Upper lobe of right lung (tissue), 1 donor: ENCODE measurements around the gene ACSM6. TPM values are rescaled to one million over a fixed set of nuclear protein-coding genes. Genes with fewer than 3 reads are reported as not detected.
A peak's percentile ranks its signal among the peaks of the same experiment; 100 is the strongest.

Experiments
- ATAC-seq: fragments of 200-7000 bp; cut with Tn5 transposase; one replicate; pipeline ENCODE4 v1.9.1; 2020; ENCODE audit warnings: mild to moderate bottlenecking, moderate library complexity
- DNase-seq: peaks from one replicate; pipeline ENCODE4 v3.0.0-alpha.2; 2020
- H3K27ac ChIP-seq: fragments of 200-600 bp; one replicate; pipeline ENCODE4 v1.8.0; 2022
- H3K27me3 ChIP-seq: fragments of 200-600 bp; one replicate; pipeline ENCODE4 v1.8.0; 2022; ENCODE audit warnings: mild to moderate bottlenecking
- H3K36me3 ChIP-seq: fragments of 200-600 bp; one replicate; pipeline ENCODE4 v1.8.0; 2022
- H3K4me1 ChIP-seq: fragments of 200-600 bp; one replicate; pipeline ENCODE4 v1.8.0; 2022
- H3K4me3 ChIP-seq: fragments of 200-600 bp; one replicate; pipeline ENCODE4 v1.8.0; 2022; ENCODE audit warnings: mild to moderate bottlenecking
- H3K9me3 ChIP-seq: fragments of 200-600 bp; one replicate; pipeline ENCODE4 v1.8.0; 2022
- CTCF ChIP-seq: fragments of 200-600 bp; IDR thresholded peaks from one replicate; pipeline ENCODE4 v1.8.0; 2022; ENCODE audit warnings: antibody characterized with exemption
- intact Hi-C: fragments of 100-400 bp; cut with DNase I; formaldehyde crosslinking; loops from one replicate; pipeline ENCODE4 v1.11.0; 2022
- total RNA-seq: library from RNA; stranded (reverse); fragmentation: NEBNext Ultra II Directional; extraction: Animal tissue kit (Norgen Biotek cat#: 25700); gene quantifications from one replicate; pipeline ENCODE4 v1.2.1, GENCODE V29; 2021
- donor health status: DM: no; HTN: yes; CAD: no; lungs with severe emphysema.

ACSM6 gene
- total RNA-seq, 1 donor from 2014 or later: not detected

GRCh38 chr10:95245425-95246055, 51.5 kb downstream of the ACSM6 start:
- no peaks in the 10 kb centered on the region for H3K9me3 ChIP-seq
- H3K27me3 ChIP-seq: no peaks in the 10 kb centered on the region
- no peak for TF ChIP-seq CTCF
- ATAC-seq: no peak
- no peak overlapping the region for H3K4me3 ChIP-seq
- no peak for DNase-seq
- peaks cover 67% of the 10 kb centered on the region for H3K36me3 ChIP-seq
- H3K27ac ChIP-seq: no peak overlapping the region
- intact Hi-C loops: loop anchor here (5.0 to 10.0 kb wide), 2 partner anchors 117 to 359 kb away; no protein-coding TSS in a partner anchor
- peaks cover 35% of the 10 kb centered on the region for H3K4me1 ChIP-seq

DNA sequence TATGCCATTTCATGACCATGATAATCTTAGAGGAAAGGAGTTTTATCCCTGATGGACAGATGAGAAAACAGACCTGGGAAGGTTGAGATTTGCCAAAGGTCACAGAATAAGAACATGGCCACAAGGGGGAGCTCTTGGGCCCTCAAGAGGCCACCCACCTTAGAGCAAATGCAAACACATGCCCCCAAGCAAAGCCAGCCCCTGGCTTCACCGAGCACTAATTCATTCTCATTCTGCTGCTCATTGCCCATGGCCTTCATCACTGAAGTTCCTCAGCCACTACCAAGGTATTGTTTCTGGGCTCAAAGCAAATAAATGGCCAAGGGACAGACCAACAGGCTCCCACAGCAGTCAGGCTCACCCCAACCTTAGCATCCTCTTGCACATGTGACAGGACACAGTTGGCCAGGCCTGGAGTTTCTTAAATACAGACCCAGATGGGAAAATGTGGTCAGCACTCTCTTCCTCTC, 52.6 kb downstream of the ACSM6 start:
- Histone ChIP-seq H3K4me1 (peaks cover 35% of the 10 kb centered on the region), H3K4me3 (no peak overlapping the region), H3K27me3 (no peaks in the 10 kb centered on the region), H3K36me3 (peaks cover 62% of the 10 kb centered on the region), H3K27ac (no peak overlapping the region), H3K9me3 (no peaks in the 10 kb centered on the region)
- DNase-seq (peak; percentile 67), ATAC-seq (peak; percentile 76)
- peak; percentile 85 for TF ChIP-seq CTCF
- intact Hi-C loops: loop anchor here (5.0 to 10.0 kb wide), 2 partner anchors 116 to 358 kb away; no protein-coding TSS in a partner anchor

DNA sequence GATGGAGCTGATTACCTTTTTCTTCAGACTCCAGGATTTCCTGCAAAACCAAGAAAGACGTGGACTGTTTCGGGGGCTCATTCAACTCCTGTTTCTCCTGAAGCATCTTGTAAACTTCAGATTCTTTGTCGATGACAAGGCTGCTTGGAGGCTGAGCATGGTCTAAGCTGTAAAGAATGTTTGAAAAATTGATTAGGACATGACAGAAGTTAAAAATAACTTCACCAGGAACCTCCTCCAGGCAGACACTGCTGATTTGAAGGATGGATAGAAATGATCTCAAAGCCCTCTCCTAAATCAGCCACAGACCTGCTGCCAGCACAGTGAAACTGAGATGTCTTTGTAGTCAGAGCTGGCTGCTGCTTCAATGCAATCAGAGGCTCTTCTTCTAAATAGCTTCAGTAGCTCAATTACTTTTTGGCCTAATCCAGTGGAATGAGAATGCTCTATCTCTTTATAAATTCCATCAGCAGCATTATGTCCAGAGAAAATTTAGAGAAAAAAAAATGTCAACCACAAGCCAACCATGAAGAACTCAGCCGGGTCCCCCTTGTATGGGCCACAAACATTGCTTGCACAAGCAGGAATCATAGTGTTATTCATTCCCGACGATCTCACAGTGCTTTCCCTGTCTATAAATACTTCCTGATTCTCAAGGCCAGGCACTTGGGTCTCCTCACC, 53.3 kb downstream of the ACSM6 start:
- Histone ChIP-seq H3K9me3 (no peaks in the 10 kb centered on the region), H3K4me1 (peaks cover 35% of the 10 kb centered on the region), H3K4me3 (no peak overlapping the region), H3K27ac (peak overlapping the region; percentile 28), H3K27me3 (no peaks in the 10 kb centered on the region), H3K36me3 (peaks cover 60% of the 10 kb centered on the region)
- ATAC-seq (no peak), DNase-seq (no peak)
- intact Hi-C loops: loop anchor here (5.0 to 10.0 kb wide), 2 partner anchors 115 to 357 kb away; no protein-coding TSS in a partner anchor
- no peak for TF ChIP-seq CTCF

DNA sequence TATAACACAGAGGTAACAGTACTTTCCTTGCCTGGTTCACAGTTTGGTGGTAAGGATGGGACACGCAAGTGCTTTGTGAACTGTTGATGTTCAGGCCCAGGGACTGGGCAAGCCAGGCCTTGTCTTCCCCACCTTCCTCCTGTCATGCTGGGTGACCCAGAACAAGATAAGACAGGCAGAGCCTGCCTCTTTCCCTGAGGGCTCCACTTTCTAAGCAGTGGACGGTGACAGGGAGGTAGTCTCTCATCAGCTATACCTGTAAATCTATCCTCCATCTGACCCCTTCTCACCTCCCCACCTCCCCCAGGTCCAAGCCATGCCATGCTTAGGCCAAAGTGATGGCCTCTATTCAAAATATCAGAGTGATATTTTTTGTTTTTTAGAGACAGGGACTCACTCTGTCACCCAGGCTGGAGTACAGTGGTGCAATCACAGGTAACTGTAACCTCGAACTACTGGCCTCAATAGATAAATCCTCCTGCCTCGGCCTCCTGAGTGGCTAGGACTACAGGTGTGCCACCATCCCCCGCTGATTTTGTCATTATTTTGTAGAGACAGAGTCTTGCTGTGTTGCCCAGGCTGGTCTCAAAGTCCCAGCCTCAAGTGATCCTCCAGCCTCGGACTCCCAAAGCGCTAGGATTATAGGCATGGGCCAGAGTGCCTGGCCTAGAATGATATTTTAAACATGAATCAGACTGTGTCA, 54.0 kb downstream of the ACSM6 start:
- TF ChIP-seq CTCF: no peak
- peak overlapping the region; percentile 28 for H3K27ac ChIP-seq
- no peak for ATAC-seq
- peaks cover 35% of the 10 kb centered on the region for H3K4me1 ChIP-seq
- no peak for DNase-seq
- H3K9me3 ChIP-seq: no peaks in the 10 kb centered on the region
- peaks cover 53% of the 10 kb centered on the region for H3K36me3 ChIP-seq
- no peak overlapping the region for H3K4me3 ChIP-seq
- intact Hi-C loops: loop anchor here (5.0 to 10.0 kb wide), 2 partner anchors 114 to 357 kb away; no protein-coding TSS in a partner anchor
- no peaks in the 10 kb centered on the region for H3K27me3 ChIP-seq

DNA sequence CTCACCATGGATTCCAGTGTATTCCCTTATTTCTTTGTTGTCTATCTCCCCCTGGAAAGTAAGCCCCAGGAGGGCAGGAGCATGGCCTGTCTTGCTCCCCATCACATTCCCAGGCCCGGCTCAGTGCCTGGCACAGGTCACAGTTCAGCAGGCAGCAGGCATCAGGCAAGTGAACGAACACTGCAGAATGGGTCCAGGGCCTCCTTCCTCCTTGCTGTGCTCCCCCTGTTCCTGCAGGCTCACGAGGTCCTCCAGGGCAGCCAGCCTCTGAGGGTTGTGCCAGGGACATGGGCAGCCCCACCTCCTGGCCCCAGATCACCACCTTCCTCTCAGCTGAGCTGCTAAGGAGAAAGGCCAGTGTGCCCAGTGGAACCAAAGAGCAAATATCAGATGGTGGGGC, 55.0 kb downstream of the ACSM6 start:
- Histone ChIP-seq H3K9me3 (no peaks in the 10 kb centered on the region), H3K27me3 (no peaks in the 10 kb centered on the region), H3K4me3 (no peak overlapping the region), H3K27ac (no peak overlapping the region), H3K4me1 (peaks cover 31% of the 10 kb centered on the region), H3K36me3 (peaks cover 45% of the 10 kb centered on the region)
- ATAC-seq (peak; percentile 43), DNase-seq (no peak)
- no peak for TF ChIP-seq CTCF
- intact Hi-C loops: loop anchor here (5.0 to 10.0 kb wide), 2 partner anchors 113 to 356 kb away; no protein-coding TSS in a partner anchor
